A549 (cell line): Measurements from ENCODE around the gene MS4A18. TPM values are rescaled to one million over a fixed set of nuclear protein-coding genes. Genes with fewer than 3 reads are reported as not detected.

ENCODE experiments used
- ATAC-seq, 2 experiments: fragments of 200-7000 bp in 1 of 2; fragments of >200 bp in 1 of 2; cut with Nextera tagmentation in 1 of 2; cut with Tn5 transposase in 1 of 2; 3 replicates each; pipeline versions ENCODE4 v1.8.0 to v1.9.1; 2018 to 2020; ENCODE audit warnings: mild to moderate bottlenecking in 1 of 2, moderate library complexity in 1 of 2
- CTCF ChIA-PET: fragments of 300-600 bp; sonication (Branson Sonifier 250); formaldehyde crosslinking; extraction: SDS; loops from one replicate; lab custom pipeline; 2021; ENCODE audit warnings: antibody characterized with exemption, inconsistent platforms; lab: Yijun Ruan, JAX
- POLR2A ChIA-PET: fragments of 350-600 bp; formaldehyde crosslinking; extraction: SDS; loops from one replicate; lab custom pipeline; 2021; ENCODE audit warnings: antibody characterized with exemption, inconsistent platforms; lab: Yijun Ruan, JAX
- DNase-seq, 2 experiments: peaks; one replicate each; pipeline versions ENCODE4 v3.0.0 to v3.0.0-alpha.2; 2011 to 2016; ENCODE audit warnings: low read depth in 1 of 2, low spot score in 1 of 2
- FAIRE-seq: peaks from 2 replicates; lab custom pipeline; 2011; peaks lifted over from hg19 to GRCh38; lab: Jason Lieb, UNC
- H3K27ac ChIP-seq, 2 experiments: fragments of >200 bp; sonication (Bioruptor Twin); formaldehyde crosslinking; 3 replicates each; pipeline ENCODE4 v1.5.1; 2016 to 2017
- H3K4me1 ChIP-seq: fragments of >200 bp; sonication (Bioruptor Twin); formaldehyde crosslinking; 3 replicates; pipeline ENCODE4 v1.6.1; 2016
- H3K4me2 ChIP-seq: fragments of >200 bp; sonication (Bioruptor Twin); formaldehyde crosslinking; 3 replicates; pipeline ENCODE4 v1.6.1; 2016
- H3K4me3 ChIP-seq: fragments of >200 bp; sonication (Bioruptor Twin); formaldehyde crosslinking; 3 replicates; pipeline ENCODE4 v1.5.1; 2016
- H3K9me3 ChIP-seq: fragments of >200 bp; sonication (Bioruptor Twin); formaldehyde crosslinking; 3 replicates; pipeline ENCODE4 v1.6.1; 2016
- CEBPB ChIP-seq, 2 experiments: fragments of >200 bp in 1 of 2; sonication (Bioruptor Twin) in 1 of 2; formaldehyde crosslinking in 1 of 2; IDR thresholded peaks; 2 replicates each; pipeline ENCODE4 v1.6.1; 2012 to 2016
- CHD4 ChIP-seq: fragments of 200-600 bp; sonication (generic); IDR thresholded peaks from 2 replicates; pipeline ENCODE4 v1.6.1; 2016; ENCODE audit warnings: antibody characterized with exemption, mild to moderate bottlenecking, borderline replicate concordance
- EP300 ChIP-seq, 2 experiments: fragments of >200 bp; sonication (Bioruptor Twin); formaldehyde crosslinking; IDR thresholded peaks; 2 replicates in 1 of 2; 3 replicates in 1 of 2; pipeline ENCODE4 v1.6.1; 2016 to 2017
- FOSB ChIP-seq: fragments of 250-450 bp; sonication (Bioruptor Pico); IDR thresholded peaks from 2 replicates; pipeline ENCODE4 v1.5.0; 2020; ENCODE audit warnings: mild to moderate bottlenecking, moderate library complexity
- FOSL2 ChIP-seq, 2 experiments: fragments of 450-650 bp in 1 of 2; fragments of >200 bp in 1 of 2; sonication (Bioruptor Twin) in 1 of 2; formaldehyde crosslinking; IDR thresholded peaks; 2 replicates each; pipeline versions ENCODE4 v1.5.0 to v1.6.1; 2016 to 2020; ENCODE audit warnings: mild to moderate bottlenecking in 1 of 2, moderate library complexity in 1 of 2
- GATA3 ChIP-seq: IDR thresholded peaks from 2 replicates; pipeline ENCODE4 v1.6.1; 2012; ENCODE audit warnings: borderline replicate concordance
- JUN ChIP-seq, 2 experiments: fragments of >200 bp; sonication (Bioruptor Twin); formaldehyde crosslinking; IDR thresholded peaks; 2 replicates in 1 of 2; 3 replicates in 1 of 2; pipeline ENCODE4 v1.6.1; 2016 to 2017
- JUNB ChIP-seq: fragments of >200 bp; sonication (Bioruptor Twin); formaldehyde crosslinking; IDR thresholded peaks from 2 replicates; pipeline ENCODE4 v1.6.1; 2016
- KDM1A ChIP-seq: fragments of 200-600 bp; sonication (generic); IDR thresholded peaks from 2 replicates; pipeline ENCODE4 v1.6.1; 2016; ENCODE audit warnings: low read depth, mild to moderate bottlenecking
- MAFK ChIP-seq: fragments of 450-650 bp; IDR thresholded peaks from 2 replicates; pipeline ENCODE4 v1.6.1; 2014; ENCODE audit not compliant: partially characterized antibody
- NPAS2 ChIP-seq: fragments of 250-450 bp; sonication (Bioruptor Pico); IDR thresholded peaks from 2 replicates; pipeline ENCODE4 v1.8.0; 2022; ENCODE audit warnings: mild to moderate bottlenecking, moderate library complexity, borderline replicate concordance
- PBX3 ChIP-seq: IDR thresholded peaks from 2 replicates; pipeline ENCODE4 v1.6.1; 2012
- POLR2AphosphoS2 ChIP-seq: conservative IDR thresholded peaks from 2 replicates; pipeline ENCODE4 v1.6.1; 2012; ENCODE audit warnings: low read length, improper control_type of control experiment, inconsistent platforms
- RARB ChIP-seq: fragments of 250-450 bp; sonication (Bioruptor Pico); IDR thresholded peaks from 2 replicates; pipeline ENCODE4 v1.8.0; 2021; ENCODE audit warnings: mild to moderate bottlenecking, moderate library complexity
- REST ChIP-seq: fragments of 200-600 bp; sonication (generic); IDR thresholded peaks from 2 replicates; pipeline ENCODE4 v1.6.1; 2016; ENCODE audit warnings: antibody characterized with exemption, mild to moderate bottlenecking, moderate library complexity
- RFX5 ChIP-seq: fragments of 450-650 bp; IDR thresholded peaks from 2 replicates; pipeline ENCODE4 v1.7.1; 2014; ENCODE audit warnings: antibody characterized with exemption, mild to moderate bottlenecking, moderate library complexity
- SMC3 ChIP-seq: fragments of >200 bp; sonication (Bioruptor Twin); formaldehyde crosslinking; IDR thresholded peaks from 3 replicates; pipeline ENCODE4 v1.6.1; 2018; ENCODE audit warnings: inconsistent platforms
- ZC3H11A ChIP-seq: fragments of 450-650 bp; IDR thresholded peaks from 2 replicates; pipeline ENCODE4 v1.6.1; 2014; ENCODE audit warnings: antibody characterized with exemption, mild to moderate bottlenecking
- ZFP36 ChIP-seq: fragments of 450-650 bp; IDR thresholded peaks from 2 replicates; pipeline ENCODE4 v1.6.1; 2014; ENCODE audit warnings: borderline replicate concordance; ENCODE audit not compliant: partially characterized antibody
- ZNF302 ChIP-seq: fragments of 250-450 bp; sonication (Bioruptor Pico); IDR thresholded peaks from 2 replicates; pipeline ENCODE4 v1.9.0; 2021; ENCODE audit warnings: inconsistent platforms, mild to moderate bottlenecking, moderate library complexity
- WGBS: methylation state at CpG from one replicate; pipeline ENCODE4 v1.1.6; 2017; ENCODE audit errors: missing lambda C conversion rate; 5-methylcytosine and 5-hydroxymethylcytosine counted together
- polyA plus RNA-seq, 4 experiments: library from polyadenylated mRNA; depleted of rRNA in 3 of 4; stranded (reverse); fragments of >200 nt; fragmentation: RNase III in 1 of 4; extraction: RNeasy Plus Mini Kit Qiagen cat#74134 plus additional on column Dnase treatment in 1 of 4; gene quantifications; 2 replicates in 3 of 4; 3 replicates in 1 of 4; pipeline ENCODE4 v1.2.3, GENCODE V29; 2011 to 2017
- TF ChIP-seq, protein P1 (sequence below): fragments of >200 bp; sonication (Bioruptor Twin); formaldehyde crosslinking; IDR thresholded peaks from 3 replicates; pipeline ENCODE4 v1.6.1; 2016
- TF ChIP-seq, protein P2 (sequence below): fragments of 450-650 bp; IDR thresholded peaks from 2 replicates; pipeline ENCODE4 v1.6.1; 2014; ENCODE audit warnings: antibody characterized with exemption

The MS4A18 gene
- polyA plus RNA-seq, 2 of the 4 experiments (the other 2 are of a cell fraction): not detected

- Histone ChIP-seq H3K27ac (no peak overlapping the region), H3K9me3 (no peaks in the 10 kb centered on the region), H3K4me2 (no peak overlapping the region), H3K4me3 (no peak overlapping the region), H3K4me1 (peaks cover 5% of the 10 kb centered on the region; the same call in 1 of the 3 replicates)
- ATAC-seq (no peak), FAIRE-seq (no peak), DNase-seq (no peak)
- TF ChIP-seq FOSB (no peak), ZNF302 (CRISPR knock-in tag) (no peak), RFX5 (no peak), ZC3H11A (no peak), SMC3 (no peak), KDM1A (no peak)
- ChIA-PET POLR2A (no interaction called here), CTCF (interaction anchor here (0.6 to 9.1 kb wide), 31 partner anchors 8 to 408 kb away, joined by 3 to 129 read pairs (median 7); partner anchors contain the start of gene MS4A10)
- 53% methylated on average over 2 of the region's 4 CpGs for WGBS
These were observed 51.6 kb downstream of the MS4A18 start for GRCh38 chr11:60776167-60776566.

DNA sequence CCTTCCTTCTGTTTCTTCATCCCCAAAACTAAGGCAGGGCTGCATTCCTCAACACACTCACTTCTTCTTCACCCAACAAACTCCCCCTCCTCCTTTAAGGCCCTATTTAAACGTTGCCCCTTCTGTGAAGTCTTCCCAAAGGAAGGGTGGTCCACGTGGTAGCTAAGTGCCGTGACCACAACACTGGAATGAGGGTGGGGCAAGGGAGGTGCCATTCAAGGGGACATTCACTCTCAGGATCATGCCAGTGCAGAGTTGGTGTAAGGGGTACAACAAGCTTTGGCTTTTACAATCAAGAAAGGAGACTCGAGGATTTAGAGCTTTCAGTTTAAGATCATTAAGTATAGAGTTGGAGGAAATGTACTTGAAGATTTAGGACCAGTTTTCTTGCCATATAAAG lies 52.6 kb downstream of the MS4A18 start:
- no peak for FAIRE-seq
- POLR2A ChIA-PET: interaction anchor here (1.0 kb wide), 1 partner anchor 9 kb away, joined by 3 read pairs; no protein-coding TSS in a partner anchor
- CTCF ChIA-PET: interaction anchor here (1.1 to 9.1 kb wide), 11 partner anchors 8 to 352 kb away, joined by 3 to 129 read pairs (median 12); partner anchors contain the start of gene MS4A10
- ATAC-seq: no peak
- no peak for DNase-seq
- Histone ChIP-seq H3K4me2 (no peak overlapping the region), H3K27ac (no peak overlapping the region), H3K4me3 (no peak overlapping the region), H3K9me3 (no peaks in the 10 kb centered on the region), H3K4me1 (peaks cover 5% of the 10 kb centered on the region; the same call in 1 of the 3 replicates)
- no peak for TF ChIP-seq ZNF302 (CRISPR knock-in tag)
- TF ChIP-seq JUN (IDR thresholded peaks at IDR 0.05): no peak
- no peak for TF ChIP-seq ZFP36
- no peak for TF ChIP-seq EP300 (IDR thresholded peaks at IDR 0.05)
- TF ChIP-seq RARB: no peak
- 30% methylated on average over 4 of the region's 4 CpGs for WGBS

DNA sequence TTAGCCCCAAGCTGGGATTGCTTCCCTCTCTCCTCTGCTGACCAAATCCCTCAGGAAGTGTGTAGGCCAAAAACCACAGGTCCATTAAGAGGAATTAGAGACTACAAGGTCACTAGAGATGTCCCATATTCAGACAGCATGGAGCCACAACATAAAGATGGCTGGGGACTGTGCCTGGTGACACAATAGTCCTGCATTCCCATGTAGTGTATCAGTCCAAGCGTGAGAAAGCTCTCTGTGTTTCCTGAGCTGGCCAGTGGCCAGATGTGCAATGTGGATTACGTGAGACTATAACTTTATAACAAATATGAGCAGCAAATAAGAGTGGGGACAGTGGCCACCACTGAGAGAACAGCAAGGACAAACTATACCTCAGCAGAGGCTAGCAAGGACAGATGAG lies 53.1 kb downstream of the MS4A18 start:
- no peak for FAIRE-seq
- peak; percentile 41 to 44 for DNase-seq
- WGBS: 26% methylated on average over 2 of the region's 2 CpGs
- no peak; a peak in 1 of 6 replicates for ATAC-seq
- no peak overlapping the region for H3K4me2 ChIP-seq
- CTCF ChIA-PET: interaction anchor here (1.1 to 9.1 kb wide), 5 partner anchors 8 to 119 kb away, joined by 4 to 129 read pairs (median 33); partner anchors contain the start of gene MS4A10
- H3K9me3 ChIP-seq: no peaks in the 10 kb centered on the region
- TF ChIP-seq JUNB (no peak), ZNF302 (CRISPR knock-in tag) (no peak), REST (no peak), CEBPB (IDR thresholded peaks at IDR 0.05) (no peak)
- TF ChIP-seq, all 56 proteins: peak for 0
- Histone ChIP-seq H3K4me3 (no peak overlapping the region), H3K4me1 (peaks cover 5% of the 10 kb centered on the region; the same call in 1 of the 3 replicates), H3K27ac (no peak overlapping the region)
- POLR2A ChIA-PET: interaction anchor here (1.0 kb wide), 1 partner anchor 9 kb away, joined by 3 read pairs; no protein-coding TSS in a partner anchor

GRCh38 chr11:60780065-60780464 lies 55.5 kb downstream of the MS4A18 start:
- no peak for FAIRE-seq
- Histone ChIP-seq H3K9me3 (no peaks in the 10 kb centered on the region), H3K4me3 (no peak overlapping the region), H3K4me1 (peaks cover 5% of the 10 kb centered on the region; the same call in 1 of the 3 replicates), H3K4me2 (no peak overlapping the region), H3K27ac (no peak overlapping the region)
- TF ChIP-seq, protein P1, sequence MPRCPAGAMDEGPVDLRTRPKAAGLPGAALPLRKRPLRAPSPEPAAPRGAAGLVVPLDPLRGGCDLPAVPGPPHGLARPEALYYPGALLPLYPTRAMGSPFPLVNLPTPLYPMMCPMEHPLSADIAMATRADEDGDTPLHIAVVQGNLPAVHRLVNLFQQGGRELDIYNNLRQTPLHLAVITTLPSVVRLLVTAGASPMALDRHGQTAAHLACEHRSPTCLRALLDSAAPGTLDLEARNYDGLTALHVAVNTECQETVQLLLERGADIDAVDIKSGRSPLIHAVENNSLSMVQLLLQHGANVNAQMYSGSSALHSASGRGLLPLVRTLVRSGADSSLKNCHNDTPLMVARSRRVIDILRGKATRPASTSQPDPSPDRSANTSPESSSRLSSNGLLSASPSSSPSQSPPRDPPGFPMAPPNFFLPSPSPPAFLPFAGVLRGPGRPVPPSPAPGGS: no peak
- TF ChIP-seq PBX3 (no peak), JUNB (no peak), MAFK (no peak), GATA3 (no peak), FOSL2 (IDR thresholded peaks at IDR 0.05) (no peak), FOSL2 (CRISPR knock-in tag; IDR thresholded peaks at IDR 0.05) (no peak), EP300 (IDR thresholded peaks at IDR 0.05) (no peak), SMC3 (no peak), CHD4 (no peak), NPAS2 (CRISPR knock-in tag) (no peak), POLR2AphosphoS2 (no peak)
- TF ChIP-seq, protein P2, sequence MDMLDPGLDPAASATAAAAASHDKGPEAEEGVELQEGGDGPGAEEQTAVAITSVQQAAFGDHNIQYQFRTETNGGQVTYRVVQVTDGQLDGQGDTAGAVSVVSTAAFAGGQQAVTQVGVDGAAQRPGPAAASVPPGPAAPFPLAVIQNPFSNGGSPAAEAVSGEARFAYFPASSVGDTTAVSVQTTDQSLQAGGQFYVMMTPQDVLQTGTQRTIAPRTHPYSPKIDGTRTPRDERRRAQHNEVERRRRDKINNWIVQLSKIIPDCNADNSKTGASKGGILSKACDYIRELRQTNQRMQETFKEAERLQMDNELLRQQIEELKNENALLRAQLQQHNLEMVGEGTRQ: no peak
- CTCF ChIA-PET: interaction anchor here (1.2 to 9.1 kb wide), 5 partner anchors 16 to 117 kb away, joined by 3 to 129 read pairs (median 14); no protein-coding TSS in a partner anchor
- no peak for ATAC-seq
- POLR2A ChIA-PET: no interaction called here
- 11% methylated on average over 2 of the region's 2 CpGs for WGBS
- DNase-seq: no peak
